ENCODE data around the gene TRPM1.

TRPM1 gene

DNA sequence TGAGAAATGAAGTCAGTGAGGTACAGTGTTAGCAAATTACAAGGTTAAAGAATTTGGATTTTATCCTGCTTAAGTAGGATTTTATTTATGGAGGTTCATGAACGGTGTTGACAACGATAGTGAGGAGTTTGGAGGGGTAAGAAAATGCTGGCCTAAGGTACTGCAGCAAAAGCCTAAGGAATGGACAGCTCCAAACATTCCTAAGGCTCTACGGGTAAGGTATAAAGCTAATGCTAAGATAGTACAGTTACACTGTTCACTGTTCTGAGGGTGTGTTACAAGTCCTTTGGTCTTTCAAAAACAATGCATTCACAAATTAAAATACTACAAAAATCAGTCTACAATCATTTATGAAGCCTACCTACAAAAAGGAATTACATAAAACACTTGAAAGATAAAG, 117.4 kb downstream of the TRPM1 start:
- DNase-seq (ENCODE audit: low read depth in 1 of 2, low spot score in 1 of 2): no peak

DNA sequence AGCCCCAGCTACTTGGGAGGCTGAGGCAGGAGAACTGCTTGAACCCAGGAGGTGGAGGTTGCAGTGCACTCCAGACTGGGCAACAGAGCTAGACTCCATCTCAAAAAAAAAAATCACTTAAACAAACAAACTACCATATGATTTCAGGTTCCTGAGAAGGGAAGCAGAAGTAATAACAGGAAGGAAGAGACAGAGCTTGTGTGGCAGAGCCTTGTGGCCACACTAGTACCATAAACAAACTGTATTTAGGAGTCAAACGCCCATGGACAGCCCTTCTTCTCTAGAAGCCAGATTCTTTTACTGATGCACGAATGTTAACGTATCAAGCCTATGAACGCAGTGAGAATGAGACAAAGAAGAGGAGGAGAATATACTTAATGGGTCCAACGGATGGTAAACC, 122.1 kb downstream of the TRPM1 start:
- no peak for DNase-seq (ENCODE audit: low read depth in 1 of 2, low spot score in 1 of 2)

DNA sequence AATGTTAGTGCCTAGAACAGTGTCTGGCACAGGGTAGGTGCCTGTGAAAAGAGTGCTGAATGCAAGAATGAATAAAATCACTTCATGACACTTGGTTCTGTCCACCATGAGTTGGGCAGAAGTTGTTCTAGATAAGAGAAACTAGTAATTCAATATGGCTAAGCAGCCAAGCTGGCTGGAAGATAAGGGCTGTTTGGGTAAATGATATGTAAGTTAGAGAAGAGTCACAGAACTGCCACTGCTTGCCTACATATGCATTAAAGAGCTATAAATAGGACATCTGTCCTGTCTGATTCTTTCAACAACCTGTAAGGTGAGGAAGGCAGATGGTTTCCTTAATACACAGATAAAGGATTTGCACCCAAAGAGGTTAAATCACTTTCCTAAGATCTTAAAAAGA, 123.2 kb downstream of the TRPM1 start:
- no peak for DNase-seq (ENCODE audit: low read depth in 1 of 2, low spot score in 1 of 2)

DNA sequence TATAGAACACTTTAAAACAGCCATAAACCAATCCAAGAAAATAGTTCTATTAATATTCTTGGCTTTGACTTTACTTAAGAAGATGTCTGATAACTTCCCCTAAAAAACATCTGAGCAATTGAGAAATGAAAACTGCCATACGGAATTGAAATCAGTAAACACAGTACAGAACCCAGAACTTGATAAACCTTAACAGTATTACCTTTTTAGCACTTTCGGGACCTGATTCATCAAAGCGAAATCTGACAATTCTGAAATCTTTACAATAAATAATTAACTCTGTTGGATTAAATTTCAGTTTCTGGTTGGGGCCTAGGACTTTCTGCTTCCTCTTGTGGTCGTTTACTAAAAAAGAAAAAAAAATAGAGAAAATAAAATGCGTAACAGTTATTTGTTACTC, 127.4 kb downstream of the TRPM1 start:
- no peak for DNase-seq (ENCODE audit: low read depth in 1 of 2, low spot score in 1 of 2)

DNA sequence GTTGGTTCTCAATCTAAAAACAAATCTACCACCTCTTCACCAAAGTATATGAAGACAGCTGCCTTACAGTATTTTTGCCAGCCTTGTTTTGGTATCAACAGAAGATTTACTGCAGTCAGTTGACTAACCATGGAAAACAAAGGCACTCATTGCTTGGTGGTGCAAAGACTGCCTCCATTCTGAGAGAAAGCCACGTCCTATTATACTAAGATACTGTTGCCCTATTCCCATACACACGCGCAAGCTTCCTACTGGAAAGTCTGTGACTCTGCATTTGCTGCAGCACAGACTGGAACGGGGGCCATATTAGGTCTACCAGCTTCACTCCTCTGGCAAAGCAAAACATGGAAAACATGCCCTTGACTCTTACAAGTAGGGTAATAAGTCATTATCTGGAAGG, 128.1 kb downstream of the TRPM1 start:
- no peak for DNase-seq (ENCODE audit: low read depth in 1 of 2, low spot score in 1 of 2)

DNA sequence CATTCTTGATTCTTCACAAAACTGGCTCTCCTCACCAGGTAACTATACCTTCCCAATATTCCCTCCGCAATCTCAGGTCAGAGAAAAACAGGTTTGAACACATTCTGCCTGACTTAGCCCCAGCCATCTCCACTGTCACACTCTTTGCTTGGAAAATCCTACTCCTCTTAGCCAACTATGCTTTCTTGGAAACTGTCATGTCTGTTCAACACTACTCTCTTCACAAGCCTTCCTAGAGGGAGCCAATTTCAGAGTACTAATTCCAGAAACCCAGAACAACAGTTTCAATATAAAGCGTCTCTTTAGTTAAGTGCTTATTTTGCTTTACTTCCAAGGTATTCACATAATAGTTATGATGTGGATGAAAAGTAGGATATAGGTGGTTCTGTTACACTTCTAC, 131.8 kb downstream of the TRPM1 start:
- DNase-seq (ENCODE audit: low read depth in 1 of 2, low spot score in 1 of 2): no peak

DNA sequence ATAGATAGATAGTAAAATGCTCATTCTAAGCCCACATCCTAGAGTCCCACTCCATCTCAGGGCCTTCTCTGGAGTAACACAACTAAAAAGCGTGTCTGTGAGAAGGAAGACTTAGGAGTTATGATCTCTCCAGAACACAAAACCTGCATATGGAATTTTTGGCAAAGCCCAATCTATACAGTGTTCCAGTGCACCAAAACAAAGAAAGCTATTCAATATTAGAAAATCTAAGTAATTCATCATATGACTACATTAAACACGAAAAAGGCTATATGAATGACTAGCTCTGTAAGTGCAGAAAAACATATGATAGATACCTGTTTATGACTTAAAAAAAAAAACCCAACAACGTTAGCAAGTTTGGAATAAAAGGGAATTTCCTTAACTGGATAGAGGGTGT, 137.8 kb downstream of the TRPM1 start:
- no peak for DNase-seq (ENCODE audit: low read depth in 1 of 2, low spot score in 1 of 2)

DNA sequence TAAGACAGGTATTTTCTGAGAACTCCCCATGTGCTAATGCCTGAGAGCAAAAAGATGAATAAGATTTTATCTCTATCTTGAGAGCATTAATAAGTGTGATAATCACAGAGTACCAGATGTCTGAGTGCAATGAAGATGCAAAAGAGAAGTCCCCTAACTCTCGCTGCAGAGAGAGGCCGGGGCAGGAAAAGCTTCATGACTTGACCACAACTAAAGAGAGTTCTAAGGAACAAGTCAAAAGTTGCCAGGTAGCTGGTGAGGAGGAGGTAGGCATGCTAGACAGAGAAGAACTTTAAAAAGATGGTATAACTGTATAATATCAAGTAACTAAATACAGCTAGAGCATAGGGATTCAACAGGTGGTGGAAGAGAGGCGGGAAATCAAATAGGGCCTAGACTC, 138.9 kb downstream of the TRPM1 start:
- DNase-seq (ENCODE audit: low read depth in 1 of 2, low spot score in 1 of 2): no peak

DNA sequence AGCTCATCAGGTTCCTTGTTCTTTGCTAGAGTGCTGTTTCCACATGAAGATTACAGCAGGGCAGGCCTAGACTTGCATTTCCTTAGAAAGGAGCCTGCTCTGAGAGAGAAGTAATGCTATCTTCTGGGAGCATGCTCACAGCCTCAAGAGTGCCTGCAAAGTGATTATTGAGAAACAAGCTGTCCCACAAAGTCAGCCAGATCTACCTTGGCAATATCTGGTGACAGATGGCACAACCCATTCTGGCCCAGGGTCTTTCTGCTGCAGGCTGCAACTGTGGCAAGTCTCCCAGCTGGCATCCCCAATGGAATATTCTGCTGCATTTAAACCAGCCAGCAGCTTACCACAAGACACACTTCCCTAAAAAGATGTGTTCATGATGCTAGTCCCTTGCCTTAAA, 139.4 kb downstream of the TRPM1 start:
- no peak for DNase-seq (ENCODE audit: low read depth in 1 of 2, low spot score in 1 of 2)

DNA sequence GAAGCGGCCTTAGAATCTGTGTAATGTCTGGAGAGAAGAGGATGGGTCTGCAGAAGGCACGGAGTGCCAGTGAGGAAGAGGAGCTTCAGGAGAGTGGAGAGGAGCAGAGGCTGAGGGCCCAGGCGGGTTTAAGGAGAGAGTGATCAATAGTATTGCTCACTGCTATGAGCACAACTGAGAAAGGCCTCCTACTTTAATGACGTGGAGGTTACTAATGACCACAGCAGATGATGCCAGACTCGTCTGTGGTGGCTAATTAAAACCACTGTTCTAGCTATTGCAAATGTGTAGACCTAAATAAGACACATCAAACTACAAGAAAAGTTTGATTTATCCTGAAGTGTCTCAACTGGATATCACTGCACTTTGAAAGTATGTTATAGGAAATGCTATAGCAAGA, 143.3 kb downstream of the TRPM1 start:
- no peak for DNase-seq (ENCODE audit: low read depth in 1 of 2, low spot score in 1 of 2)

DNA sequence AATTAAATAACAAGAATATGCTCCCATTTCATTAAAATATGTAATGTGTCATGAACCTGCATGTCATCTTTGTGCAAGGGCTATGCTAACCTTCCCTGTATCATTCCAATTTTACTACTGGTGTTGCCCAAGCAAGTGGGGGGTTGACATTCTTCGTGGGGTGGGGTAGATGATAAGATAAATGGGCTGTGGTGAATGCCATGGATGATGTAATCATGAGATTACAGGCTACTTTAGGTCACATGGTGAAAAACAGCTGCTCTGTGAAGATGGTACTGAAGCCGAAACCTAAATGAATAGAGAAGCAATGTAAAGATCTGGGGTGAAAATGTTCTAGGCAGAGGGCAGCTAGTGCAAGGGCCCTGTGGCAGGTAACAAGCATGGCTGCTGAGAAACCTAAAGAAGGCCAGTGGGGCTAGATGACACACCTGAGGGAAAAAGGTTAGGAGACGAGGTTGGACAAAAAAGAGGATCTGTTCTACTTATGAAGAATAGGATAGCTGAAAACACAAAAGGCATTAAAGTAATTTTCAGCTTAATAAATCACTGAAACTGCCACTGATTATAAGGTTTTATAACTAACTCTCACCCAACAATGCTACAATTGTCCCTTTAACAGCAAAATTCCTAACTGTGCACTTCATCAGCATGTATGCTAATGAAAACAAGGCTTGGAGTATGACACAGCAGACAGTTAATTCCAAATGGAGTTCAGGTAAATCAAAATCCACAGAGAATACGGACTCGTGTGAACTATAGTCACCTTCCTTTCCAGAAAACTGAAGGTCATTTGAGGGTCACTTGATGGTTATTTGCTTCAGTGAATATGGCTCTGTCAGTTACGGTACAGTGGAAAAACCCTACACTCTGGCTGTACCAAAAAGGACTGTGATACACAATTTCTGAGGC, 145.1 kb downstream of the TRPM1 start:
- no peak for DNase-seq (ENCODE audit: low read depth in 1 of 2, low spot score in 1 of 2)

DNA sequence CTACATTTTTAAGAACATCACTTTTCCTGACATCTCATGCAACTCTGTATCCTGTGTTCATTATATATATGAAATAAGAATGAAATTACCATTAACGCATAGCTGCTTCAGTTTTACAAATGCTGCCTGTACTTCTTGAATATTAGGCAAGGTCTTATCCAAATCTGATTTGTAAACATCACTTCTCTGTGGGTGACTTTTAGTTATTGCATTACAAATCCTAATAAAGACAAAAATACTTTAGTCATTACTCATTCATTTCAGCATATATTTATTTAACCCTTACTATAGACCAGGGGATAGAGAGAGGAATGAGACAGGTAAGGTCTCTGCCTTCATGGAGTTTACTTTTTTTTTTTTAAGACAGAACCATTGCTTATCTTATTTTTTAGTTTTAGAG, 146.9 kb downstream of the TRPM1 start:
- DNase-seq (ENCODE audit: low read depth in 1 of 2, low spot score in 1 of 2): no peak

DNA sequence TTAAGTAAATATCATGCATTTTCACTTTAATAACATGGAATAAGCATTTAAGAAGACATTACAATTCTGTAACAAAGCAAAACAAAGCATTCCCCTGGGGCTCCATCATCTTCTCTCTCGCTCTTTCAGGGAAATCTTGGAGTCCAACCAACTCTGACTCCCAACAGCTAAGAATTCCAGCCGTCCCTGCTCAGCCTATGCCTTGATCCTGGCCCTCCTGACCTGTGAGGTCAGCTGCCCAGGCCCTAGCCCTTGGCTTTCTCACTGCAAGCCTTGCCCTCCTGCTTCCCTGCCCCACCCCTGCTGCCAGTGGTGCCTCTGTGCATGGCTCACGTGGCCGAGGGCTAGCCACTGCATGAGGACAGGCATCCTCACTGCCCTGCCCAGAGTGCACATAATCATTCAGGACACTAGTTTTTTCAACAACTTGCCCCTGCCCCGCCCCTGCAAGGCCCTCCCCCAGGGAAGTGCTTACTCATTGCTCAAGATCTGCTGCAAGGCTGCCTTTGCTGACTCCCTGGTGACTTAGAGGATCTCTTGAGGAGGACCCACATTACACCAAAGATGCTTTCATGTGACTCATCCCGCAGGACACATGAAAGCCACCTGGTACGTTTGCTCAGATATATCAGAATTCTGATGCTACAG, 147.7 kb downstream of the TRPM1 start:
- no peak for DNase-seq (ENCODE audit: low read depth in 1 of 2, low spot score in 1 of 2)

DNA sequence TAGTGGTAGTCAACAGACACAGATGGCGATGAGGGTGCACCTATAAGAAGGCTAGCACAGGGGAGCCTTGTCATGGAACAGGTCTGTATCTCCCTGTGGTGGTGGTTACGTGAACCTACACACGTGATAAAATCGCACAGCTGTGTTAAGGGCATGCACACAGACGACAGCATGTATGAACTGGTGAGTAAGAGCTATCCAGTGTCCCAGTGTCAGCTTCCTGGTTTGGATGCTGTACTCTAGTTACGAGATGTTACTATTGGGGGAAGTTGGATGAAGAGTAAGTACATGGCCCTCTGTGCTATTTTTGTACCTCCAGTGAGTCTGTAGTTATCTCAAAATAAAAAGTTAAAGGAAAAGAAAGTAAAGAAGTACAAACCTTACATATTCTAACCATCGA, 148.3 kb downstream of the TRPM1 start:
- DNase-seq (ENCODE audit: low read depth in 1 of 2, low spot score in 1 of 2): no peak

Measured in activated CD4-positive, alpha-beta T cell treated with anti-CD3 and anti-CD28 coated beads, Interleukin-2, amount 50 U/mL, for 24 hours (primary cell).